ENCODE data around the gene LDLRAD4.

LDLRAD4 gene

GRCh38 chr18:13382954-13383827 is 164.6 kb downstream of the LDLRAD4 start:
- no peak for DNase-seq (ENCODE audit: low read depth, low spot score)

- no peak for DNase-seq (ENCODE audit: low read depth, low spot score)
Observed at GRCh38 chr18:13386891-13387801, 168.6 kb downstream of the LDLRAD4 start.

- DNase-seq (ENCODE audit: low read depth, low spot score), result peak; percentile 86
Observed at GRCh38 chr18:13387855-13388548, 169.4 kb downstream of the LDLRAD4 start.

GRCh38 chr18:13388586-13389490 is 170.3 kb downstream of the LDLRAD4 start:
- DNase-seq (ENCODE audit: low read depth, low spot score), result no peak

- no peak for DNase-seq (ENCODE audit: low read depth, low spot score)
Observed at GRCh38 chr18:13389491-13390131, 171.1 kb downstream of the LDLRAD4 start.

GRCh38 chr18:13390196-13390595 is 171.6 kb downstream of the LDLRAD4 start:
- DNase-seq (ENCODE audit: low read depth, low spot score), result no peak

GRCh38 chr18:13390711-13391110 is 172.2 kb downstream of the LDLRAD4 start:
- DNase-seq (ENCODE audit: low read depth, low spot score), result no peak

- no peak for DNase-seq (ENCODE audit: low read depth, low spot score)
Observed at GRCh38 chr18:13392029-13392750, 173.6 kb downstream of the LDLRAD4 start.

GRCh38 chr18:13392899-13393298 is 174.3 kb downstream of the LDLRAD4 start:
- no peak for DNase-seq (ENCODE audit: low read depth, low spot score)

GRCh38 chr18:13393338-13393737 is 174.8 kb downstream of the LDLRAD4 start:
- DNase-seq (ENCODE audit: low read depth, low spot score), result no peak

- no peak for DNase-seq (ENCODE audit: low read depth, low spot score)
Observed at GRCh38 chr18:13394801-13395200, 176.2 kb downstream of the LDLRAD4 start.

GRCh38 chr18:13395577-13395976 is 177.0 kb downstream of the LDLRAD4 start:
- no peak for DNase-seq (ENCODE audit: low read depth, low spot score)

GRCh38 chr18:13397504-13398163 is 179.1 kb downstream of the LDLRAD4 start:
- DNase-seq (ENCODE audit: low read depth, low spot score), result no peak

- DNase-seq (ENCODE audit: low read depth, low spot score), result no peak
Observed at GRCh38 chr18:13398631-13399030, 180.1 kb downstream of the LDLRAD4 start.

GRCh38 chr18:13399511-13399910 is 181.0 kb downstream of the LDLRAD4 start:
- no peak for DNase-seq (ENCODE audit: low read depth, low spot score)

- DNase-seq (ENCODE audit: low read depth, low spot score), result no peak
Observed at GRCh38 chr18:13400636-13401315, 182.2 kb downstream of the LDLRAD4 start.

- DNase-seq (ENCODE audit: low read depth, low spot score), result no peak
Observed at GRCh38 chr18:13401404-13401803, 182.8 kb downstream of the LDLRAD4 start.

- no peak for DNase-seq (ENCODE audit: low read depth, low spot score)
Observed at GRCh38 chr18:13401826-13402225, 183.3 kb downstream of the LDLRAD4 start.

Measured in astrocyte of the hippocampus (primary cell).